HG03378 (cell line): ENCODE data around the gene PRKCSH.
A peak's percentile ranks its signal among the peaks of the same experiment; 100 is the strongest.
"Not testable (repeated sequence)": the region's sequence is repeated elsewhere in the genome, so short reads cannot be mapped to it uniquely, and the experiment has no call there.

Source experiments
- ATAC-seq: cut with Tn5 transposase; IDR thresholded peaks from one replicate; pipeline ENCODE4 v1.9.1; 2021; ENCODE audit warnings: mild to moderate bottlenecking, moderate library complexity; ENCODE audit not compliant: unreplicated experiment

The PRKCSH gene

GRCh38 chr19:11435057-11435832 lies at the start of gene PRKCSH, which contains the start of gene ODAD3:
TSS of gene PRKCSH (plus strand) at chr19:11435635. CDS start at chr19:11436118, 483 bp downstream.
TSS of gene ODAD3 (minus strand) at chr19:11435121. CDS start at chr19:11435016, 105 bp downstream.
- ATAC-seq: peak; percentile 89

GRCh38 chr19:11387162-11388034 lies 48.0 kb upstream of the PRKCSH start:
- ATAC-seq: no peak

GRCh38 chr19:11390359-11390758 lies 45.1 kb upstream of the PRKCSH start:
- no peak for ATAC-seq

GRCh38 chr19:11390933-11391680 lies 44.3 kb upstream of the PRKCSH start:
- ATAC-seq: no peak

GRCh38 chr19:11397089-11397610 lies 38.3 kb upstream of the PRKCSH start:
- no peak for ATAC-seq

GRCh38 chr19:11399667-11400066 lies 35.8 kb upstream of the PRKCSH start:
- no peak for ATAC-seq

- no peak for ATAC-seq
Observed at GRCh38 chr19:11400798-11401197, 34.6 kb upstream of the PRKCSH start.

- ATAC-seq: no peak
Observed at GRCh38 chr19:11401808-11402543, 33.5 kb upstream of the PRKCSH start.

GRCh38 chr19:11404588-11405222 lies 30.7 kb upstream of the PRKCSH start:
- ATAC-seq: no peak

GRCh38 chr19:11405846-11406643 lies 29.4 kb upstream of the PRKCSH start:
- no peak for ATAC-seq

- not testable (repeated sequence) for ATAC-seq
Observed at GRCh38 chr19:11406703-11407236, 28.7 kb upstream of the PRKCSH start.

- no peak for ATAC-seq
Observed at GRCh38 chr19:11408591-11408990, 26.8 kb upstream of the PRKCSH start.

GRCh38 chr19:11410682-11411081 lies 24.8 kb upstream of the PRKCSH start:
- no peak for ATAC-seq

GRCh38 chr19:11414544-11414943 lies 20.9 kb upstream of the PRKCSH start:
- no peak for ATAC-seq

GRCh38 chr19:11416346-11417052 lies 18.9 kb upstream of the PRKCSH start:
- ATAC-seq: no peak

GRCh38 chr19:11418094-11418548 lies 17.3 kb upstream of the PRKCSH start:
- no peak for ATAC-seq

- ATAC-seq: no peak
Observed at GRCh38 chr19:11418549-11419506, 16.6 kb upstream of the PRKCSH start, which contains the start of gene RGL3. TSS of gene RGL3 (minus strand) at chr19:11419314. CDS start at chr19:11419278, 36 bp downstream.
